Hepatocyte (in vitro differentiated cells): Measurements from ENCODE around the gene MICALL1.

Experiments used
- CTCF ChIP-seq: fragments of 200-600 bp; sonication (generic); IDR thresholded peaks from 2 replicates; pipeline ENCODE4 v1.5.1; 2016; ENCODE audit warnings: antibody characterized with exemption, mild to moderate bottlenecking; ENCODE audit not compliant: poor library complexity
- EZH2 ChIP-seq: fragments of 200-600 bp; sonication (generic); IDR thresholded peaks from 2 replicates; pipeline ENCODE4 v1.6.1; 2016; ENCODE audit warnings: antibody characterized with exemption, mild to moderate bottlenecking, borderline replicate concordance
- EZH2phosphoT487 ChIP-seq: fragments of 200-600 bp; sonication (generic); IDR thresholded peaks from one replicate; pipeline ENCODE4 v1.6.1; 2018; ENCODE audit warnings: antibody characterized with exemption, mild to moderate bottlenecking, low read depth, moderate library complexity; ENCODE audit not compliant: unreplicated experiment, severe bottlenecking

- TF ChIP-seq CTCF = no peak
- TF ChIP-seq EZH2 = no peak
- no peak for TF ChIP-seq EZH2phosphoT487
Measured at GRCh38 chr22:37870273-37870672, 35.8 kb upstream of the MICALL1 start.
